Measurements from ENCODE around the gene SORCS1. TPM values are rescaled to one million over a fixed set of nuclear protein-coding genes. Genes with fewer than 3 reads are reported as not detected.

SORCS1 gene
- total RNA-seq, 1 donor from 2014 or later: 11.1 TPM

DNA sequence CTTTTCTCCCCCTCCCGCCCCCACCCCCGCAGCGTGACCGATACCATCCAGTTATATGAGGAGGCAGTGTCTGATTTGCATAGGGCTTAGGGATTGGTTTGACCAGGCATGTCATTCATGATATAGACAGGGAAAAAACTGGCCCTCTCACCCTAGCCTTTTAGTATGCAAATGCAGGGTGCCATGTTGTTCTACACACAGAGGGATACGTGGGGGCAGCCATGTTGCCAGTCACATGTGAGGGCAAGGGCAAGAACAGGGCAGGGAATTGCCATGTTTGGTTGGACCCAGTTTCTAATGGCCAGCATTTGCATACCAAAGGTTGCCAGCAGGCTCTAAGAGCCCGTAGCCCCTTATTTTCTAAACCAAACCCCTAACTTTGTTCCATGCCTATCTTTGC is 552.1 kb downstream of the SORCS1 start:
- TF ChIP-seq EZH2phosphoT487 (IDR thresholded peaks at IDR 0.05): no peak
- no peak for TF ChIP-seq EZH2 (IDR thresholded peaks at IDR 0.05)
- TF ChIP-seq, protein P1, sequence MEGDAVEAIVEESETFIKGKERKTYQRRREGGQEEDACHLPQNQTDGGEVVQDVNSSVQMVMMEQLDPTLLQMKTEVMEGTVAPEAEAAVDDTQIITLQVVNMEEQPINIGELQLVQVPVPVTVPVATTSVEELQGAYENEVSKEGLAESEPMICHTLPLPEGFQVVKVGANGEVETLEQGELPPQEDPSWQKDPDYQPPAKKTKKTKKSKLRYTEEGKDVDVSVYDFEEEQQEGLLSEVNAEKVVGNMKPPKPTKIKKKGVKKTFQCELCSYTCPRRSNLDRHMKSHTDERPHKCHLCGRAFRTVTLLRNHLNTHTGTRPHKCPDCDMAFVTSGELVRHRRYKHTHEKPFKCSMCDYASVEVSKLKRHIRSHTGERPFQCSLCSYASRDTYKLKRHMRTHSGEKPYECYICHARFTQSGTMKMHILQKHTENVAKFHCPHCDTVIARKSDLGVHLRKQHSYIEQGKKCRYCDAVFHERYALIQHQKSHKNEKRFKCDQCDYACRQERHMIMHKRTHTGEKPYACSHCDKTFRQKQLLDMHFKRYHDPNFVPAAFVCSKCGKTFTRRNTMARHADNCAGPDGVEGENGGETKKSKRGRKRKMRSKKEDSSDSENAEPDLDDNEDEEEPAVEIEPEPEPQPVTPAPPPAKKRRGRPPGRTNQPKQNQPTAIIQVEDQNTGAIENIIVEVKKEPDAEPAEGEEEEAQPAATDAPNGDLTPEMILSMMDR (IDR thresholded peaks at IDR 0.05): no peak
- DNase-seq (ENCODE audit: low spot score): no peak
- Histone ChIP-seq H4K20me1 (ENCODE audit: low read depth) (no peaks in the 10 kb centered on the region), H3K4me2 (no peak overlapping the region), H3K4me3 (no peak overlapping the region), H3K27ac (no peak overlapping the region), H3K9ac (no peak overlapping the region), H3K4me1 (no peaks in the 10 kb centered on the region), H3F3A (ENCODE audit: low read depth) (no peaks in the 10 kb centered on the region), H3K9me3 (ENCODE audit: low read depth) (no peaks in the 10 kb centered on the region), H3K36me3 (no peaks in the 10 kb centered on the region), H3K27me3 (no peaks in the 10 kb centered on the region), H3K79me2 (ENCODE audit: low read depth) (no peaks in the 10 kb centered on the region), H2AFZ (replicated peaks) (no peak overlapping the region)
- Mint-ChIP-seq H3K27me3 (ENCODE audit: insufficient read depth, low read depth) (peaks cover 2% of the 10 kb centered on the region), H3K27ac (no peak overlapping the region), H3K4me1 (no peaks in the 10 kb centered on the region), H3K4me3 (no peak overlapping the region), H3K36me3 (no peaks in the 10 kb centered on the region), H3K9me3 (no peaks in the 10 kb centered on the region)

DNA sequence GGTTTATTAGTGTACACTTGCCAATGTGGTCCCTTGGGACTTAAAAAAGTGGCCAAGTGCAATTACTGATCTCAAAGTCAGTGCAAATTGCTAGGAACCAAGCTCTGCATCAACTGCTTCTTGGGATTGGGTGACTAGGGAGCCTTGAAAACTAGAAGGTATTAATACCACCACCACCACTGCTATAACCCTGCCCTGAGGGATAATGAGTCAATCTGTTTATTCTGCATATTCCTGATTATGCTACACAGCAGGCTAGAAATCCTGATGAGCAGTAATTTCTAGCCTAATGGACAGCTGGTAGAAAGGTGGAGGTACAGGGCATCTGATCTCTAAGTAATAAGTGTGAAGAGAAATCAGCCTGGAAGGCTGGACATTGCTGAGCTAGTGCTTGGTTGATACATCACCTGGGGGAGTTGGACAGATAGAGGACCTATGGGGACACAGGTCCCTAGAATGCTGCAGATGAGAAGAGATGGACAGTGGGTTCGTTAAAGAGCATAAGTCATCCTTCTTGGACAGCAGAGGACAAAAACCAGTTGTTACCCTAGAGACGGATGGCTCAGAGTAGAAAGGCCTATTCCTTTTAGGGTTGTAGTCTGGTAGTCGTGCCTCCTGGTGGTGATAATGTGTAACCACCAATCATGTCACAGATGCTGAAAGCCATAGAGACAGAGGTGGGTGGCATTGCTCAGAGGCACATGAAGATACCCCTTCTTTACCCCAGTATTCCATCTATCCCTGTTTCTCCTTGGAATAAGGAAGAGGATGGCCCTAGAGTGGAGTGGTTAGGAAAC is 554.8 kb downstream of the SORCS1 start:
- no peak overlapping the region for H3K4me2 ChIP-seq
- H3K79me2 ChIP-seq (ENCODE audit: low read depth): no peaks in the 10 kb centered on the region
- H3K9ac ChIP-seq: no peak overlapping the region
- TF ChIP-seq EZH2 (IDR thresholded peaks at IDR 0.05): no peak
- TF ChIP-seq, protein P1 (IDR thresholded peaks at IDR 0.05): peak; percentile 51
- H3F3A ChIP-seq (ENCODE audit: low read depth): no peaks in the 10 kb centered on the region
- no peaks in the 10 kb centered on the region for H3K9me3 ChIP-seq (ENCODE audit: low read depth)
- no peak overlapping the region for H3K27ac Mint-ChIP-seq
- peak; percentile 24 for DNase-seq (ENCODE audit: low spot score)
- H3K4me1 Mint-ChIP-seq: no peaks in the 10 kb centered on the region
- no peaks in the 10 kb centered on the region for H3K36me3 ChIP-seq
- peaks cover 2% of the 10 kb centered on the region for H3K36me3 Mint-ChIP-seq
- no peak overlapping the region for H2AFZ ChIP-seq (replicated peaks)
- H3K27ac ChIP-seq: no peak overlapping the region
- H3K9me3 Mint-ChIP-seq: no peaks in the 10 kb centered on the region
- no peaks in the 10 kb centered on the region for H4K20me1 ChIP-seq (ENCODE audit: low read depth)
- no peaks in the 10 kb centered on the region for H3K4me1 ChIP-seq
- H3K4me3 Mint-ChIP-seq: no peak overlapping the region
- no peaks in the 10 kb centered on the region for H3K27me3 ChIP-seq
- H3K4me3 ChIP-seq: no peak overlapping the region
- peaks cover 2% of the 10 kb centered on the region for H3K27me3 Mint-ChIP-seq (ENCODE audit: insufficient read depth, low read depth)

DNA sequence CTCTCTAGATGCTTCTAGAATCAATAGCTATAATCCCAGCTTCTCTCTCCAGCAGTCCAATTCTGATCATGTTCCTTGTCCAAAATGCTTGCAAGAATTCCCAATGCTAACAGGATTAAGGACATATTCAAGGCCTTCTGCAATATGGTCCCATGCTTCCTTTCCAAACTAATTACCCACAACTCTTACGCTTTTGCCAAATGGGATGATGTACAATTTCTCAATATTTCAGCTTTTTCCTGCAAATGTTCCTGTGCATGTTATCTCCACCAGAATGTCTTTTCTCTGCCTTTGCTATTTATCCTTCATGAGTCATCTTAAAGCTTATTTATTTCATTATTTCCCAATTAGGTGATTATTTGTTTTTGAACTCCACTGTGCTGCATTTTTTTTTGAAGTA is 556.4 kb downstream of the SORCS1 start:
- Histone ChIP-seq H3K36me3 (no peaks in the 10 kb centered on the region), H3F3A (ENCODE audit: low read depth) (no peaks in the 10 kb centered on the region), H3K9ac (no peak overlapping the region), H4K20me1 (ENCODE audit: low read depth) (no peaks in the 10 kb centered on the region), H3K79me2 (ENCODE audit: low read depth) (no peaks in the 10 kb centered on the region), H3K27me3 (no peaks in the 10 kb centered on the region), H3K4me3 (no peak overlapping the region), H3K27ac (no peak overlapping the region), H3K9me3 (ENCODE audit: low read depth) (no peaks in the 10 kb centered on the region), H3K4me1 (no peaks in the 10 kb centered on the region), H3K4me2 (no peak overlapping the region), H2AFZ (replicated peaks) (no peak overlapping the region)
- DNase-seq (ENCODE audit: low spot score): no peak
- TF ChIP-seq, protein P1 (IDR thresholded peaks at IDR 0.05): no peak
- TF ChIP-seq EZH2 (IDR thresholded peaks at IDR 0.05): no peak
- no peak overlapping the region for H3K4me3 Mint-ChIP-seq
- H3K36me3 Mint-ChIP-seq: peaks cover 2% of the 10 kb centered on the region
- peaks cover 2% of the 10 kb centered on the region for H3K27me3 Mint-ChIP-seq (ENCODE audit: insufficient read depth, low read depth)
- no peak overlapping the region for H3K27ac Mint-ChIP-seq
- peaks cover 3% of the 10 kb centered on the region for H3K4me1 Mint-ChIP-seq
- H3K9me3 Mint-ChIP-seq: no peaks in the 10 kb centered on the region

Data from neural progenitor cell (in vitro differentiated cells).